Muscle of back (tissue), 11 donors: ENCODE results near the gene MYO7A. TPM values are rescaled to one million over a fixed set of nuclear protein-coding genes. Genes with fewer than 3 reads are reported as not detected.

Experiments used
- DNase-seq, 3 donors: peaks; one replicate each; pipeline versions ENCODE4 v3.0.0 to v3.0.0-alpha.2; 2013
- polyA plus RNA-seq, 10 donors: library from polyadenylated mRNA; unstranded; fragments of 120-200 nt; gene quantifications; one replicate each; pipeline ENCODE4 v1.2.1, GENCODE V29; 2013; ENCODE audit not compliant: insufficient read length in 10 of 10

MYO7A gene
- polyA plus RNA-seq, 10 donors: 2.1 to 5.7 (median 3.5) TPM

DNA sequence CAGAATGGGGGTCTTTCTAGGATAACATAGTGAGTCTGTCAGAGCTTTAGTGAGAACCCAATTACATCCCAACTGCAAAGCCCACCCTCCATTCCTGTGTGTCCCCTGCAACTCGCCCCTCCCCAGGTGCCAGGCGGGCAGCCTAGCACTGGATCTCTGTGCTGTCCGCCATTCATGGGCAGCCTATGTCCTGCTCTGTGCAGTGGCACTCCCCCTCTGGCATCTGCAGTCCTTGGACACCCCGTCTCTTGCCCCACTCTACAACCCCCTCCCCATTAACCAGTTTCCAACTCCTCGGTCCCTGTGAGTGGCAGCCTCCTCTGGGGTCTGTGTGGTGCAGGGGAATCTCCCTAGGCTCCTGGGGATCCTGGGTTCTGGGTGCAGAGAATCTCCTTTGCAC is 37.0 kb downstream of the MYO7A start:
- DNase-seq: no peak

DNA sequence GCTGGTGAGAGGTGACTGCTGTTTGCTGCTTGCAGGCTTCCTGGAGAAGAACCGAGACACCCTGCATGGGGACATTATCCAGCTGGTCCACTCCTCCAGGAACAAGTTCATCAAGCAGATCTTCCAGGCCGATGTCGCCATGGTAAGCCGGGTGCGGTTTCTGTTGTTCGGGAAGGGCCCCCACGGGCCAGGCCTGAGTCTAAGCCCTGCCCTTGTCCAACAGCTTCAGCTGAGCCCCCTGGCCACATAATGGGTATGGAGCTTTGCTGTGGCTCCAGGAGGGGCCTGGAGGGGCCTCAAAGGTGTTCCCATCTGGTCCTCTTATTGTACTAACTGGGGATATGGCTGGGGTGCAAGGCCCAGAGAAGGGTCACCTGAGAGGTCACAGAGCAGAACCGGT is 38.0 kb downstream of the MYO7A start:
- DNase-seq: no peak

DNA sequence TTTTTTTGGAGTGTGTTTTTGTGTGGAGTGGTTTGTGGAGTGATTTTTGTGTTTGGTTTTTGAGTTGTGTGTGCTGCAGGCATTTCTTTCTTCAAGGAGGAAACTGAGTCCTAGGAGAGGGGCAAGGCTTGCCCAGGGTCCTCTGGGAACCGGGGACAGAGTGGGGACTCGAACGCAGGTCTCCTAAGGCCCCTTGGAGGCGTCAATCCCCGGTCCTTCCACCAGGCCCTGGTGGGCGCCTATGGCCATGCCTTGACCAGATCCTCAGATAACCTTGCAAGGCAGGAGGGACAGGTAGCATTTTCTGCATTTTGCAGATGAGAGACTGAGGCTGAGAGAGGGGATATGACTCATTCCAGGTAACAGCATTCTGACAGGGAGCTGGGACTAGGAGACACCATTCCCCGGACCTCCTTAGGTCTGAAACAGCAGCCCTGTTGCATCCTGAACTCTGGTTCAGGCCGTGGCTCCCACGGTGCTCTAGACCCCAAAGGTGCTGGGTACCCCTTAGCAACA is 39.1 kb downstream of the MYO7A start:
- no peak for DNase-seq

DNA sequence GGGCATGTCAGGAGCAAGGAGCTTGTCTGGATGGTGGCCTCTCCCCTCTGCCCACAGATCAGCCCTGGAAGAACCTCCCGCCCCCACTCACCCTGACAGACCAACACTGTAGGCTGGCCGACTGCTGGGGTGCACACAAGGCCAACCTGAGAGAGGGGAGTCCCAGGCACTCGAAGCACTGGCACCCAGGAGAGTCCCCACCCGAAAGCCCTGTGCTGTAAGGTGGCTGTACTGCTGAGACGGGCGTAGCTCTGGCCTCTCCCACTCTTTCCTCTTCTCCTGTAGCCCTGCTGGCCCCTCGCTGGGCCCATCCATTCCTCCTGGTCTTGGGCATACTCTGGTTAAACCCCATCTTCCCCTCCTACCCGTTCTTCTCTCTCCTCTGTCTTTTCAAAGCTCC is 39.7 kb downstream of the MYO7A start:
- no peak for DNase-seq

DNA sequence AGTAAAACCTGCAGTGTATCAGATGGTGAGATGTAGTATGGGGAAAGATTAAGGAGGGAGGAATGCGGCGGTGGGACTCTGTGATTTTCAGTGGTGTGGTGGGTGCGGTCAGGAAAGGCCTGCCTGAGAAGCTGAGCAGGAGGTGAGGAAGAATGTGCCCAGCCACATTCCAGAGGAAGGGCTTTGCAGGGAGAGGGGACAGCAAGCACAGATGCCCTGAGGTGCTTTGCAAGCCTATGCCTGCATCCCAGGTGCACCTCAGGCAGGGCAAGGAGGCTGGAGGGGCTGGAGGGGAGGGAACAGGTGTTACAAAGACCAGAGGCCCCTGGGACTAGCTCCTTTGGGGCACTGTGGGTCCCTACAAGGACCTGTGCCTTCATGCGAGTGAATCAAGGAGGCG is 42.1 kb downstream of the MYO7A start:
- no peak for DNase-seq

DNA sequence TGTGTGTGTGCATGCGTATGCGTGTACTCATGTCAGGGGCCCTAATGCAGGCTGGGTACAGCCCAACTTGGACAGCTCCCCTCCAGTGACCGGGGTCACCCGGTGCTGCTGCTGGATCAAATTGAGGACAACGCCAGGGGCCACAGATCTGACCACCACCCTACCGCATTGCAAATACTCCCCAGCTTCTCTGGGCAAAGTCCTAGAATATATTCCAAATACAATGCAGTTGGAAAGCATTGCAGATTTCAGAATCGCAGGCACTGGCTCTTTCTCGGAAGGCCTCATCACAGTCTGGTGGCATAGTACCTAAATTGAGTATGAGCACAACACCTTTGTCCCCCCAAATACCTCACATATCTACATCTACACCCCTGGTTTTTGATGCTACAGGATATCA is 43.2 kb downstream of the MYO7A start:
- no peak for DNase-seq

DNA sequence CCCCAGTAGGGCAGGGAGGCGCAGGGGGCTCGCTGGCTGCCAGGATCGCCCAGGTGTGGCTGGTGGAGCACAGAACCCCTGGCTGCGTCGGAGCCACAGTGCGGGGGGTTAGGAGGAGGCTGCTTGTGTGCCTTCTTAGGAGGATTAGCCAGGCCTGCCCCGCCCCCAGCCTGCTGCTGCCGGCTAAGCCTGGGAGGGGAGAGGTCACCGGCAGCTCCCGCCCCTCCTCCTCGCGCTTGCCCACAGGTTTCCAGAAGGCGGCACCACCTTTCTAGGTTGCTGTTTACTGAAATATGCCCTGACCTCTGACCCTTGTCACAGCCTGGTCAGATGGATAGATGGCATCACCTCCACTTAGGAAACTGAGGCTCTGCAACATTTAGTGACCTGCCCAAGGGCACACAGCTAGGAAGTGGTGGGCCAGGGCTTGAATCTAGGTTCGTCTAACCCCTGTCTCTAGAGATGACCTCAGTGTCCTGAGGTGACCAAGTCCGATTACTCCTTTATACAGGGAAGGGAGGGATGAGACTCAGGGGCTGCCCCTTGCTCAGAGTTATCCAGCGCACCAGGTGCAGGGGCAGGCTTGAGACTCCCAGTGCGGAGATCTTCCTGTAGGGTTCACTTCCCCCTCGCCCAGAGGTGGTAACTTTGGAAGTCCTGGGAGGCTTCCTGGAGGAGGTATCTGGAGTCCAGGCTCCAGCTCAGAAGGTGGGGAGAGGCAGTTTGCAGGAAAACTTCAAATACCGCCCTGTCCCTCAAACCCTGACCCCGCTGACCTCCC is 44.0 kb downstream of the MYO7A start:
- DNase-seq: peak in 1 of 3 donors; percentile 49

DNA sequence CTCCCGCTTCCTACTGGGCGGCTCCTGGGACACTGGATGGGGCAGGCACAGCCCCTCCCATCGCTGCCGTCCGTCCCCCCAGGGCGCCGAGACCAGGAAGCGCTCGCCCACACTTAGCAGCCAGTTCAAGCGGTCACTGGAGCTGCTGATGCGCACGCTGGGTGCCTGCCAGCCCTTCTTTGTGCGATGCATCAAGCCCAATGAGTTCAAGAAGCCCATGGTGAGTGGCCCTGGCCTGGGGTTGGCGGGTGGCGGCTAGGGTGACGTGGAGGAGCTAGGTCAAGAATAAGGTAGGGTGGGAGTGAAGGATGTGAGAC is 44.6 kb downstream of the MYO7A start:
- no peak for DNase-seq

DNA sequence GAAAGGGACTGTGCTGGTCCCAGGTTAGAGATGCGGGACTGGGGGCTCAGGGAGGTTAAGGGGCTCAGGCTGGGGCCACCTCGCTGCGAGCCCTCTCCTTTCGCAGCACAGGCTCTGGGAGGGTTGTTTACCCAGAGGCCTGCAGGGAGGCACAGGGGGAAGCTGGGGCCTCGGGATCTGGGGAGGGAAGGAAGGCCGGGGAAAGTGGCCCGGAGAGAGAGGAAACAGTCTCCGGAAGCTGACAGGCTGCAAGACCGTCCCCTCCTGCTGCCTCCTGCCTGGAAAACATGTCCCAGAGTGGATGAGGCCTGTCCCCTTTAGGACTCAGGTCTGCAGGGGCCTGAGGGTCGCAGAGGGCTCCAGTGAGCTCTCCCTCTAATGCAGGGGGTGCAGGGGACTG is 45.4 kb downstream of the MYO7A start:
- peak in 1 of 3 donors; percentile 28 for DNase-seq

DNA sequence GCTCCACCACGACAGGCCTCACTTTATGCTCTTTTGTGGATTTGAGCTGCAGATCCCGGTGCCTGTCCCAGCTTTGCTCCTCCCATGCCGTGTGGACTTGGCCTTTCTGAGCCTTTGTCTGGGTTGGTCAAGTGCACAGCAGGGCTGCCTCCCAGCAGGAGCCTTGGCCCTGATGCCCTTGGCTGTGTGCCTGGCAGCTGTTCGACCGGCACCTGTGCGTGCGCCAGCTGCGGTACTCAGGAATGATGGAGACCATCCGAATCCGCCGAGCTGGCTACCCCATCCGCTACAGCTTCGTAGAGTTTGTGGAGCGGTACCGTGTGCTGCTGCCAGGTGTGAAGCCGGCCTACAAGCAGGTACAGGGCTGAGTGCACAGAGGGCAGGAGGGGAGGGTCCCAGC is 46.5 kb downstream of the MYO7A start:
- DNase-seq: peak in 2 of 3 donors; percentile 42 to 71

DNA sequence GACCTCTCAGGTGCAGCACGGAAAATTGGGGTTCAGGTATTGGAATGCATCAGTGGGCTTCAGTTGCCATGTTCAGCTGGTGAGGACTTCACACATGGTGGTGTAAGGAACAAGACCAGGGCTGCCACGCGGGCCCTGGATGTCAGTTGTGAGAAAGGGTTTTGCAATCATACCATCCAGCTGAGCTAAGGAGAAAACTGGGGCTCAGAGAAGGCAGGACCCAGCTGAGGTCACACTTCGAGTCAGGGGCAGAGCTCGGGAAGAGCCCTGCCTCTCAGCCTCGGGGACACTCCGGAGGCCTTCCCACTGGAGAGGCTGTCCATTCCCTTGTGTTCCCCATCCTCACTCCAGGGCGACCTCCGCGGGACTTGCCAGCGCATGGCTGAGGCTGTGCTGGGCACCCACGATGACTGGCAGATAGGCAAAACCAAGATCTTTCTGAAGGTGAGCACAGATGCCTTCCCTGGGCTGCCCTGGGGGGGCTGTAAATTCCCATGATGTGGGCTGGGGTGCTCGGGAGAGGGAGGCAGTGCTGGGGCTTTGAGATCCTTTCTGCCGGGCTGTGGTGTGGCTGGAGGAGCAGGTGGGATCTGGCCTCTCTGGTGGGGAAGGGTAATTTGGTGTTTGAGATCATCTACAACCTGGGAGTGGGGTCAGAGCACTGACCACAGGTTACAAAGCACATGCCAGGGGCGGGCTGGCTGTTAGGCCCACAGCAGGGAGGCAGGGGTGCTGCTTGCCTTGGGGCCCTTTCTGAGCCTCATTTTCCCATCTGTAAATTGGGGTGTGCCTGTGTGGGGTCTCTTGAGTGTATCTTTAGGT is 47.2 kb downstream of the MYO7A start:
- DNase-seq: no peak

DNA sequence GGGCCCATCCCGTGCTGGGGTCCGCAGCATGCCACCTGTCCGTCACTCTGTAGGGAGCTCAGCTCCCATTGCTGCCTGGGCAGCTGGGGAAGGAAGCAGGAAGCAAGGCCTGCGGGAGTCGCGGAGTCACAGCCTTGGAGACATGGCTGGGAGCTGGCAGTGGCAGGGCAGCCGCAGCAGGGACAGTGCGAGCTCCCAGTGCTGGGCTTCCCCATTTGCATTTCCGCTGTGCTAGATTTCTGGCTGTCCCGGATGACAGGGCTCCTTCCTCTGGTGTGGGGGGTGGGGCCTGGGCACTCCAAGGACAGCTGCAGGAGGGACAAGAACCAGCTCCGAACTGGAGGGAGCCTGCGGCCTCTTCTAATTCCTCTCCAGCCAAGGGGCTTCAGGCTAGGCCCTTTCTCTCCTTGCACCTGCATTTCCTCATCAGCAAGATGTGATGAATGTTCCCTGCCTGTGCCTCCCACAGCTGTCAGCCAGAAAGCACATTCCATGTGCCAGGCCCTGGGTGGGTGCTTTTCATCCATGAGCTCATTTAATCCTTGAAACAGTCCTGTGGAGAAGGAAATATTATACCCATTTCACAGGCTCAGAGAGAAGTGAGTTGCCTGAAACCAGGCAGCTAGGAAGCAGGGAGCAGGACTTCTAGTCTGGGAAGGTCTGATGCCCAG is 48.0 kb downstream of the MYO7A start:
- DNase-seq: peak in 2 of 3 donors; percentile 36 to 55

DNA sequence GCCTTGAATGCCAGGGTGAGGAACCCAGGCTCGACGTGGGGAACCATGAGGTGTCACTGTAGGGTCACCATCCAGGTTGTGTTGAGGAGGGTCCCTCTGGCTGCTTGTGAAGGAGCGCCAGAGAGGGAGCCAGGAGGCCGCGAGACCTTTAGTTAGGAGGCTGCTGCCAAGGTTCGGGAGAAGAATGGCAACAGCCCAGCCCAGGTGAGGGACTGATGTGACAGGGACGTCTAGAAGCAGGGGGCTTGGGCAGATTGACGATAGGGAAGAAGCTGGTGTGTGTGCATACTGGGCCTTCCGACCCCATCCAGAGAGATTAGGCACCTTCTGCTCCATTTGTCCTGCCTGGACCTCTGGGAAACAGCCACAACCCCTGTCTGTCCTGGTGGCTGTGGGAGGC is 49.0 kb downstream of the MYO7A start:
- no peak for DNase-seq

DNA sequence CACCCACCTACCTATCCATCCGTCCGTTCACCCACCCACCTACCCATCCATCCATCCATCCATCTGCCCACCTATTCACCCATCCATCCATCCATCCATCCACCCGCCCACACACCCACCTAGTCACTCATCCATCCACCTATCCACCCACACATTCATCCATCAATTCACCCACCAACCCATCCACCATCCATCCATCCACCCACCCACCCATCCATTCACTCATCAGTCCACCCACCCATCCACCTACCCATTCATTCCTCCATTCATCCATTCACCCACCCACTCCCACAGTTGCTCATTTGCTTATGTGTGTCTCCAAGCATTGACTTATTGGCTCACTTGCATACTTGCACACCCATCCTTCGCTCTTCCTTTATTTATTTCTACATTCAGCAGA is 50.1 kb downstream of the MYO7A start:
- DNase-seq: no peak

DNA sequence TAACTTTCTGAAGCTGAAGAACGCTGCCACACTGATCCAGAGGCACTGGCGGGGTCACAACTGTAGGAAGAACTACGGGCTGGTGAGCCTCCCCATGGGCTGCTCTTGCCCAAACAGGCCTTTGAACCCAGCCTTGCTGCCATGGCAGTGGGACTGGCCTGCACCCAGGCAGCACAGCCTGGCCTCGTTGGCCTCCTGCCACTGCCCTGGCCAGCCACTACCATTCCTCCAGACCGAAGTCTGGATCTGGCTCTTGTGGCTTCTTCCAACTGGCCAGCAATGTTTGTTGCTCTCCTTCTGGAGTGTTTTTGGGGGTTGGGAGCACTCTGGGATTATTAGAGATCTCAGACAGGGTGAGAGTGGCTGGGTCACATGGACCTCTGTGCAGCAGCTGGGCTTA is 51.0 kb downstream of the MYO7A start:
- no peak for DNase-seq

DNA sequence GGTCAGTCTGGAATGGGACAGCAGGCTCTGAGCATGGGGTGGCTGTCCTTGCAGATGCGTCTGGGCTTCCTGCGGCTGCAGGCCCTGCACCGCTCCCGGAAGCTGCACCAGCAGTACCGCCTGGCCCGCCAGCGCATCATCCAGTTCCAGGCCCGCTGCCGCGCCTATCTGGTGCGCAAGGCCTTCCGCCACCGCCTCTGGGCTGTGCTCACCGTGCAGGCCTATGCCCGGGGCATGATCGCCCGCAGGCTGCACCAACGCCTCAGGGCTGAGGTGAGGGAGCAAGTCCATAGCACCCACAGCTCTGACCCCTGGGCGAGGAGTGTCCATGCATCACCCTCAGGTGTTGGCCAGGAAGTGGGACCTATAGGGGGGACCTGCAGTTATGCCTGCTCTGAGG is 51.6 kb downstream of the MYO7A start:
- DNase-seq: no peak

DNA sequence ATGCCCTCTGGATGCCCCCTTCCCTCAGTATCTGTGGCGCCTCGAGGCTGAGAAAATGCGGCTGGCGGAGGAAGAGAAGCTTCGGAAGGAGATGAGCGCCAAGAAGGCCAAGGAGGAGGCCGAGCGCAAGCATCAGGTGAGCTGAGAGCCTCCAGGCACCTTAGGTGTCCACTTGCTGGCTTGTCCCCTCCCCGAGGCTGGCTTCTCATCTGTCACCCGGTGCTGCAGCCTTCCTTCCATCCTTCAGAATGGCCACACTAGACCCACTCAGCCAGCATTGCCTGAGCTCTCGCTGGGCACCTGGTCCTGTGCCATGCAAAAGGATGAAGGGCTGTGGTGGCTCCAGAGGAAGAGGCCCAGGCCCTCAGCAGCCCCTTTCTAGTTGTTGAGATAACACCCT is 52.3 kb downstream of the MYO7A start:
- no peak for DNase-seq

DNA sequence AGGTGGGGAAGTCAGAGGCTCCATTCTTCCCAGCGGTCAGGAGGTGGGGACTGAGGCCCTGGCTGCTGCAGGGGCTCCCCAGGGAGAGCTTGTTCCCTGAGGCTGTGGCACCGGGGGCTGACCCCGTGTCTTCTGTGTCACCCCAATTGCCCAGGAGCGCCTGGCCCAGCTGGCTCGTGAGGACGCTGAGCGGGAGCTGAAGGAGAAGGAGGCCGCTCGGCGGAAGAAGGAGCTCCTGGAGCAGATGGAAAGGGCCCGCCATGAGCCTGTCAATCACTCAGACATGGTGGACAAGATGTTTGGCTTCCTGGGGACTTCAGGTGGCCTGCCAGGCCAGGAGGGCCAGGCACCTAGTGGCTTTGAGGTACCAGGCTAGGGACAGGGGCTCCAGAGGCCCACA is 53.2 kb downstream of the MYO7A start:
- DNase-seq: no peak

DNA sequence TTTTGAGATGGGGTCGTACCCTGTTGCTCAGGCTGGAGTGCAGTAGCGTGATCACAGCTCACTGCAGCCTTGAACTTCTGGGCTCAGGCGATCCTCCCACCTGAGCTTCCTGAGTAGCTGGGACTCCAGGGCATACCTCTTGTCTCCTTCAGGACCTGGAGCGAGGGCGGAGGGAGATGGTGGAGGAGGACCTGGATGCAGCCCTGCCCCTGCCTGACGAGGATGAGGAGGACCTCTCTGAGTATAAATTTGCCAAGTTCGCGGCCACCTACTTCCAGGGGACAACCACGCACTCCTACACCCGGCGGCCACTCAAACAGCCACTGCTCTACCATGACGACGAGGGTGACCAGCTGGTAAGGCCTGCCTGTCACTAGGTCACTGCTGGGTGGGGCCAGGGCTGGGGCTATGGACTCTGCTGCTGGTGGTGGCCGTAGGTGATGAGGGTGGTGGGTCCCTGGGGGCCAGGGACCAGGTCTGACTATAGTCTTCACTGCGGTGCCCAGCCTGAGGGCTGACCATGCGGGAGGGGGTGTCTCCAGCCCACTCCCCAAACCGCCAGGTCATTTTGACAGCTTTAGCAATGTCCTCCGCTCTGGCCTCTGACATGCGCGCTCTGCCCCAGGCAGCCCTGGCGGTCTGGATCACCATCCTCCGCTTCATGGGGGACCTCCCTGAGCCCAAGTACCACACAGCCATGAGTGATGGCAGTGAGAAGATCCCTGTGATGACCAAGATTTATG is 53.9 kb downstream of the MYO7A start:
- no peak for DNase-seq

DNA sequence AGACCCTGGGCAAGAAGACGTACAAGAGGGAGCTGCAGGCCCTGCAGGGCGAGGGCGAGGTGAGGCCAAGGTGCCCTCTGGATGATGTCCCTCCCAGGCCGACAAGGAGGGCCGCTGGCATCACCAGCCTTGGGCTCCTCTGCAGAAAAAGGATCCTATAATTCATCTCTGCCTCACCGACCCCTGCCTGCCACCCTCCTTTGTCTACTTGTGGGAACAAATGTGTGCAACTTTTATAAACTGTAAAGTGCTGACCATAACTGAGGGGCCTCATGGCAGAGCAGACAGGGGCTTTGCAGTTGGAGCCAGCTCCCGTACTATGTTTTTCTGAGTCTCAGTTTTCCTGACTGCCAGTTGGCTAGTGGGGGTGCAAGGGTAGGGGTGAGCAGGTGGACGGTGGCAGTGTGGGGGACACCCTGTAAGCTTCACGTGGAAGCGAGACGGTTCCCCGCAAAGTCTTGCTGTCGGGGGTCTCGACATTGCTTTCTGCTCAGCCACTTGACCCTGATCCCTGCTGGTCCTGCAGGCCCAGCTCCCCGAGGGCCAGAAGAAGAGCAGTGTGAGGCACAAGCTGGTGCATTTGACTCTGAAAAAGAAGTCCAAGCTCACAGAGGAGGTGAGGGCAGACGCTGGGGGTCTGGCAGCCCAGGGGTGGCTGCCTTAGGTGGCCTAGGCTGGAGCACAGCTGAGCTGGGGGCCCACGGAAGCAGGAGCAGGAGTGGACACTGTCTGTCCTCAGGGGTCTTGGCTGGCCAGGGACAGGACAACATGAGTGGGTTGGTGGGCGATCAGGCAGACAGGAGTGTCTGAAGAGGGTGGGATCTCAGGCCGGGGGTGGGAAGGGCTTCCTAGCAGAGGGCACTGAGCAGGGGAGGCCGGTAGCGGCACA is 54.7 kb downstream of the MYO7A start:
- DNase-seq: no peak

DNA sequence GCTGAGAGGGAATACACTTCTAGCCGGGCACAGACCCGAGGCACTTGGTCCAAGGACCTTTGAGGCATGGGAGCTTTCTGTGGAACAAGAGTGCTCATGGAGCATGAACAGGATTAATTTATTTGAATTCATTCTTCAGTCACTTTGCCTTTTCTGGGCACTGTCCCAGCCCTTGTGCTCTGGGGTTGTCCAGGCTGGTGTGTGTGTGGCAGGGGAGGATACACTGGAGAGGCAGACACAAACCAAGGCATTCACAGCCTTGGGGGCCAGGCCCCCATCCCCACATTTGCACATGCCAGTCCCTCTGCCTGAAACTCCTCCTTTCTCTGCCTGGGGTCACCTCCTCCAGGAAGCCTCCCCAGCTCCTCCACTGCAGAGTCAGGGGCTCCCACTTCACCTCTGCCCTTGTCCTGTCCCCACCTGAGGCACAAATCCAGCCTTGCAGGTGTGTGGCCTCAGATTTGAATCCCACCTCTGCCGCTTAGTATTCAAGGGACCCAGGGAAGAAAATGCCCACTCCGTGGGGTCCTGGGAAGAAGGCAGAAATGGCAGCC is 55.5 kb downstream of the MYO7A start:
- no peak for DNase-seq
